HG03066 (cell line): ENCODE data around the gene KLF6.

Experiments
- ATAC-seq: cut with Tn5 transposase; IDR thresholded peaks from one replicate; pipeline ENCODE4 v1.9.1; 2021; ENCODE audit warnings: low read depth; ENCODE audit not compliant: unreplicated experiment

KLF6 gene

GRCh38 chr10:3790272-3790671 is 5.3 kb upstream of the KLF6 start:
- no peak for ATAC-seq

DNA sequence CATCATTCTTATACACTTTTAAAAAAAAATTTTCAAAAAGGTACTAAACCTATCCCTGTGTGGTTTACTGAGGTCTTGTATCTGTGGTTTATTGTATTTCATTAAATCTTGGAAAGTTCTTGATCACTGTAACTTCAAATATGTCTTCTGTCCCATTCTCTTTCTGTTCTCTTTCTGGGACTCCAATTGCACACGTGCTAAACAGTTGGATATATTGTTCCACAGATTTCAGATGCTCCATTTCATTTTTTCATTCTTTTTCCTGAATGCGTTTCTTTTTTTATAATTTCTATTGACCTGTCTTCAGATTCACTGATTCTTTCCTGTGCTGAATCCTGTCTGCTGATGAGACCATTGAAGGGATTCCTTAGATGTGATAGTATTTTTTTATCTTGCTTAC is 4.6 kb upstream of the KLF6 start:
- no peak for ATAC-seq

DNA sequence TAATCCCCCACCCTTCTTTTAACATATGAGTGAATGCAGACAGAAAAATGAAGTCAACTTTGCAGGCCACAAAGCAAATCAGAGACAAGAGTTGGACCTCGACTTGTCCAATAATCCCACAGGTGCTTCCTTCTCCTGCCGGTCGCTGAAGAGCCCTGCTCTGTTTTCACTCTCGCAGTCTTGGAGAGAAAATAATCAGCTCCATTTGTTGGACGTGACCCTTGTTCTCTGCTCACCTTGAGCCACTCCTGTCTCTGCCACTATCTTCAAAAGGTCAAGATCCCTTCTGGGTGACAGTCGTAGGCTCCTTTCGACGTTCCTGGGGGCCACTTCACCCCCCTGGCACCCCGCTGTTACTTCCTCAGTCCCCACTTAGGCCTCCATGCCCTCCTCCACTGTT is 2.8 kb upstream of the KLF6 start:
- no peak for ATAC-seq

DNA sequence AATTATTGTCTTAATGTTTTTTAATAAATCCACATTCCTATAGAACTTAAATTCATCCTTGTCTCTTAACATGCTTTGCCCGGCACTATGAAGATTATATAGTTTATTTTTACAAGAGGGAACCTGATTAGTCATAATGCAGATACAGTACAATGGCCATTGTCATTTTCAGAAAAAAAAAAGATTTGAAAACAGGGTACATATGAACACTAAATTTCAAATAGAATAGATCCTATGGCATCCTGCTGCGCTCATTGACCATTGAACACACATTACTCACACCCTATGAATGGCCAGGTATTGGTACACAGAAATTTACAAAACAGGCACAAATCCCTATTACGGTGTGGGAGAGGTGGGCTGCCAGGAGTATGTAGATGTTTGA is 2.0 kb upstream of the KLF6 start:
- ATAC-seq: no peak

- ATAC-seq: no peak
Measured at GRCh38 chr10:3786295-3787015, 1.4 kb upstream of the KLF6 start.

- ATAC-seq: peak; percentile 4
Measured at GRCh38 chr10:3785851-3786271, 852 bp upstream of the KLF6 start.

DNA sequence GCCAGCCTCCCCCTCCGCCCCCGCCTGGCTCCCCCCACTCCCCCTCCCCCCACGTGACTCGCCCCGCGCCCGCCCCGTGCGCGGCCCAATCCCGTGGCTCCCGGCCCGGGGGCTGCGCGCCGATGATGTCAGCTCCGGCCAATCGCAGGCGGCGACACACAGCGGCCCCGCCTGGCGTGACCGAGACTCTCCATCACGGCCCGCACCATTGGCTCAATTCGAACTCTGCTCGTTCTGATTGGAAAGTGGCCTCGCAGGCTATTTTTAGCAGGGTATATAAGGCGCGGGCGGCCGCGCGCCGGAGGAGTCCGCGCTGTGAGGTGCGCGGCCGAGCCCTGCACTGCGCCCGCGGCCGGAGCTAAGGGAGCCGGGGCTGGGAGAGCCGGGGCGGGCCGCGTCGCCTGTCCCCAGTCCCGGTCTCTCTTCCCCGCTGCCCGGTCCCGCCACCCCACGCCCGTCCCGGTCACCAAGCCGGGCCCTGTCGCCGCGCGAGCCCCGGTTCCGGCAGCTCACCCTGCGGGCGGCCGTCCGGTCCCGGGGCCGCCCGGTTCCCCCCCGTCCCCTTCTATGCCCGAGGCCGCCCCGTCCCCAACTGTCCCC is 342 bp upstream of the KLF6 start:
- ATAC-seq: peak; percentile 72

DNA sequence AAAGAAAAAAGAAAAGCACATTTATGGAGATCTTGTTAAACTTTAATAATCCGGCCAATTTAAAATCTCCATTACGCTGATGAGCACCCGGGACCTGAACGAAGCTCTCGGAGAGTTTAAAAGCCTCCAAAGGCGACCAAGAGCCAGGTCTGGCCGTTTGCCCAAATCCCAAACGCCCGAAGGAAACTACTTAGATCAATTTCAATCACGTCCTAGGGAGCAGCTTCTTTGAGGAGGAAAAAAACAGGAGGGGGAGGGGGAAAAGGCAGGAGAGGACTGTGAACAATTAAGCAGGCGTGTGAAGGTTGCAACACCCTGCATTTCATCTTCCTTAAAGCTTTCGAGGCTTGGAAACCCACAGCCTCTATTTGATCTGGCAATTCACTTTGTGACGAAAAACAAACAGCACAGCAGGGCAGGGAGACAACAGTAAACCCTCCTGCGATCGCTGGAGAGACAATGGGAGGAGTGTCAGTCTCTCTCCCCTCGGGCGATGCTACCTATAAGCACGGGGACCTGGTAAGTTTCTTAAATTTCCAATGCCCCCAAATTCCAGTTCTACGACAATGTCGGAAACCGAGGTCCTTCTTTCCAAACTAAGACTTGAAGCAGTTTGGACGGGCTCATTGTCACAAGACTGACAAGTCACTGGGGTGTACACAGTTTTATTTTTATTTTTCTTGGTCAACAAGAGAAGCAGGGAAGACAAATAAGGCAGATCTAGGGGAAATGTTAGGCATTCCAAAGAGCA is 1.2 kb downstream of the KLF6 start:
- no peak for ATAC-seq

GRCh38 chr10:3783316-3783681 is 1.7 kb downstream of the KLF6 start:
- ATAC-seq: peak; percentile 31

- no peak for ATAC-seq
Measured at GRCh38 chr10:3782451-3783315, 2.3 kb downstream of the KLF6 start.

- ATAC-seq: no peak
Measured at GRCh38 chr10:3782146-3782450, 2.9 kb downstream of the KLF6 start.

- ATAC-seq: no peak
Measured at GRCh38 chr10:3781468-3782145, 3.4 kb downstream of the KLF6 start.

DNA sequence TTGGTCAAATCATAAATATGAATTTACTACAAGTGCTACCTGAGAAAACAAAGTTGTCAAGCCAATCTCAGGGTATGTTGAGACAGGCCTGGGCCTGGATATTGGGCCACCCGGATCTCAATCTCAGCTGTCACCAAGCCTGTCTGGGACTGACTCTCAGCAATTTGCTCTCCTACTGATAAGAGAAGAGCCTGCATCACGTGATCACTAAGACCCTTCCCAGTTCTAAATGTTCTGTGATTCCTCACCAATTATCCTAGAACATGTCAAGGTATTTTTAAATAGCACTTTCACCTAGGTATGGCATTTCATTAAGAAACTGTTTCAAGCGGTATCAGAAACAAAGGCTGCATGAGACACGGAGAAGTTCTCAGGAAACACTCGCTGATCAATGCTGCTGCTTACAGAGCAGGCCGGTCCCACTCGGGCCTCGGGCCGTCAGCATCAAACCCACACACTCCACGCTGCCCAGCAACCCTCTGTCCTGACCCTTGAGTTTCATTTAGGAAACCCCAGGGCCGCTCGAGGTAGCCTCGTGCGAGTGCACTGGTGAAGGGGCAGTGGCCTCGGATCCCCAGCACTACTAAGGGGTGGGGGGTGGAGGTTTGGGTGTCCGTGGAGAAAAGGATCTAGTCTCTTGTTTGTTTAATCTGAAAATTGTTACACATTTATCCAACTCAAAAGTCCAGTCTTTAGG is 4.1 kb downstream of the KLF6 start:
- ATAC-seq: no peak

DNA sequence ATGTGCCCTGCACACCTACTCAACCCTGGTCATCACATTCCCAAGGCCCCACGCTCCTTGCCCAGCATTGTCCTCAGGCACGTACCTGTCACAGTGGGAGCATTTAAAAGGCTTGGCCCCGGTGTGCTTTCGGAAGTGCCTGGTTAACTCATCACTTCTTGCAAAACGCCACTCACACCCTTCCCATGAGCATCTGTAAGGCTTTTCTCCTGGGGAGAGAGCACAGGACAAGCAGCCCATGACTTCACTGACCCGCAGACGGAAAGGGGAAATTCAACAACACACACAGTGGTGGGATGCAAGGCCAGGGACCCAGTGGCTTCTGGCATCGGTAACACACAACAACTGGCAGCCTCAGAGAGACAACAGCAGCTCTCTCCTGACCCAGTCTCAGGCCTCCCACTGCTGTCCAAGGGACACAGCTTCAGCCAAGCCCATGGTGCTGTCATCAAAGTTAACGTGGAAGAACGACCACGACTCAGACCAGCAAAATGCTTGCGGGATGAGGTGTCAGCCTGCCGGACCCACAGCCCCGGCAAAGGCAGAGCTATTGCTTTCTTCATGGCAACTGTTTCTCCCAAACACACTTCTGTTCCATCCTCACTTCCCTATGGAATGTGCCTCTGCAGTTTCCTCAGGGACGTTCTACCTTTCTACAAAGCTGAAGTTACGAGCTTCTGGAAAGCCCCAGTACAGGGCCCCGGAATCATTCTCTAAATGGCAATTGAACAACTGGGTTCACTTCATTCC is 4.8 kb downstream of the KLF6 start:
- no peak for ATAC-seq

- no peak for ATAC-seq
Measured at GRCh38 chr10:3779158-3779741, 5.8 kb downstream of the KLF6 start.

DNA sequence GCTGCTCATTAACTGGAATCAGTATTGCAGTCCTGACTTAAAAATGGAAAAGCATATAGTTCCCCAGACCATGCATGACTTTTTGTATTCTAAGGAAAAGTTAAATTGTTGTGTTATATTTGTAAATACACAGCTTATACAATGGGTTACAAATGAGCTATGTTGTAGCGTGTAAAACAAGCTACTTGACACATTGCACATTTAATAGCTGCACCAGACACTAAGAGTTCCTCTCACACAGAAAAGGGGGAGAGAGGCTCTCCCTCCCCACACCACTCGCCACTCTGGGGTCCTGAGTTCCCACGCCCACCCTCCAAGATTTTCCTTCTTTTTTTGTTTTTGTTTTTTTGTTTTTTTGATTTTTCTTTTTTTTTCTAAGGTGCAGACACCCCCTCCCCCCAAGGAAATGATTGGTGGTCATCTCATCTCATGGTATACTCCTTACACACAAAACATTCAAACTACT is 6.3 kb downstream of the KLF6 start:
- no peak for ATAC-seq

DNA sequence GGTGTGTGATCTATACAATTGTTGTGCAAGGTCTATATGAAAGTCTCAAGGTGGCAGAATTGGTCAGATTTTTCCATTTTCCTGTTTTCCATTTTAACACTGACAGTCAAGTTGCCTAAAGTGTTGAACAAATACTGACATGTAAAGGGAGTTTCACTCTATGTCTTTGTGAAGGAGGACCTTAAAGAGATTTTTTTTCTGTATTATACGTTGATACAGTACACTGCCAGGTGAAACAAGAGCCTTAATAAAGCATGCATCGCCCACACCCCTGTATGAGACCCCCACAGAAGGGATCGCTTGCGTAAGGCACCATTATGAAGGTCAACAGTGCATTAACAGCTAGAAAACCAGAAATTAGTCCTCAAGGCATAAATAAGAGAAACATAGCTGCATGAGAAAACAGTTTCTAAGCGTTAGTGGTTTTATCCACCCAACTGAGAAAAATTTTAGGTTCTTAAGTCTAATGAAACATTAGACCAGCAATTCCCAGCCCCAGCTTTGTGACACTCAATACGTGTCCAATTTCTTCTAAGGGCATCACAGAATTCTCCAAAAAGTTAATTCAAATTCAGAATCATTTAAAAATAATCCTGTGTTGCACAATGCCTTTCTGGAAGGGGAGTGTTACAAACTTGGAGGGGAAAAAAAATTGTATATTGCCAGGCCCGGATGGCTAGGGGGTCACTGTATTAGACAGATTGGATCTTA is 6.9 kb downstream of the KLF6 start:
- no peak for ATAC-seq
